Measurements from ENCODE around the gene B4GALT1. TPM values are rescaled to one million over a fixed set of nuclear protein-coding genes. Genes with fewer than 3 reads are reported as not detected.
A peak's percentile ranks its signal among the peaks of the same experiment; 100 is the strongest.

The B4GALT1 gene
- total RNA-seq, 4 donors from 2014 or later, result 88.3 to 119 (median 103) TPM

- TF ChIP-seq POLR2A (IDR thresholded peaks at IDR 0.05) (no peak), CTCF (IDR thresholded peaks at IDR 0.05) (no peak)
- Histone ChIP-seq H3K4me1 (peaks cover 25 to 27% of the 10 kb centered on the region in 2 donors), H3K4me3 (replicated peaks in 1 of 3) (no peak overlapping the region), H3K36me3 (no peaks in the 10 kb centered on the region), H3K27ac (peak overlapping the region in 1 of 3 donors; percentile 45), H3K27me3 (no peaks in the 10 kb centered on the region), H3K9me3 (no peaks in the 10 kb centered on the region)
- intact Hi-C loops (cut with DNase I), result no loop called here
- peak; percentile 53 to 70 for DNase-seq
- WGBS, 2 donors, result 38 to 42% methylated on average over 7 of the region's 7 CpGs
These were observed 20.5 kb upstream of the B4GALT1 start for GRCh38 chr9:33187519-33188218.

GRCh38 chr9:33186457-33187168 lies 19.5 kb upstream of the B4GALT1 start:
- WGBS, 2 donors, result 61 to 63% methylated on average over 3 of the region's 3 CpGs
- no peak overlapping the region for H3K4me3 ChIP-seq (replicated peaks in 1 of 3)
- peak overlapping the region in 1 of 3 donors; percentile 45 for H3K27ac ChIP-seq
- no peak for DNase-seq
- intact Hi-C loops (cut with DNase I), result no loop called here
- no peaks in the 10 kb centered on the region for H3K9me3 ChIP-seq
- no peaks in the 10 kb centered on the region for H3K27me3 ChIP-seq
- no peaks in the 10 kb centered on the region for H3K36me3 ChIP-seq
- TF ChIP-seq POLR2A (IDR thresholded peaks at IDR 0.05) (no peak), CTCF (IDR thresholded peaks at IDR 0.05) (no peak)
- peaks cover 25 to 28% of the 10 kb centered on the region in 2 donors for H3K4me1 ChIP-seq

- H3K36me3 ChIP-seq, result no peaks in the 10 kb centered on the region
- peak overlapping the region in 2 of 3 donors; percentile 11 to 23 for H3K27ac ChIP-seq
- no peak overlapping the region for H3K4me3 ChIP-seq (replicated peaks in 1 of 3)
- no peaks in the 10 kb centered on the region for H3K27me3 ChIP-seq
- H3K9me3 ChIP-seq, result no peaks in the 10 kb centered on the region
- 58 to 64% methylated on average over 5 of the region's 5 CpGs for WGBS, 2 donors
- peak; percentile 40 to 75 for DNase-seq
- TF ChIP-seq CTCF (IDR thresholded peaks at IDR 0.05) (peak in 2 of 6 experiments; percentile 21 to 22), POLR2A (IDR thresholded peaks at IDR 0.05) (no peak)
- intact Hi-C loops (cut with DNase I), result no loop called here
- H3K4me1 ChIP-seq, result peaks cover 25 to 32% of the 10 kb centered on the region in 2 donors
These were observed 18.7 kb upstream of the B4GALT1 start for GRCh38 chr9:33185858-33186257.

- TF ChIP-seq CTCF (IDR thresholded peaks at IDR 0.05) (no peak), POLR2A (IDR thresholded peaks at IDR 0.05) (no peak)
- no peak for DNase-seq
- no peaks in the 10 kb centered on the region for H3K27me3 ChIP-seq
- 78 to 88% methylated on average over 11 of the region's 11 CpGs for WGBS, 2 donors
- intact Hi-C loops (cut with DNase I), result no loop called here
- H3K4me1 ChIP-seq, result peaks cover 25 to 32% of the 10 kb centered on the region in 2 donors
- H3K27ac ChIP-seq, result peak overlapping the region in 1 of 3 donors; percentile 23
- no peaks in the 10 kb centered on the region for H3K9me3 ChIP-seq
- H3K4me3 ChIP-seq (replicated peaks in 1 of 3), result no peak overlapping the region
- no peaks in the 10 kb centered on the region for H3K36me3 ChIP-seq
These were observed 18.3 kb upstream of the B4GALT1 start for GRCh38 chr9:33185406-33185805.

- DNase-seq, result no peak
- no peak for TF ChIP-seq POLR2A (IDR thresholded peaks at IDR 0.05)
- TF ChIP-seq CTCF (IDR thresholded peaks at IDR 0.05), result no peak
- H3K27me3 ChIP-seq, result no peaks in the 10 kb centered on the region
- no peak overlapping the region for H3K27ac ChIP-seq
- intact Hi-C loops (cut with DNase I), result no loop called here
- no peaks in the 10 kb centered on the region for H3K36me3 ChIP-seq
- H3K9me3 ChIP-seq, result no peaks in the 10 kb centered on the region
- WGBS, 2 donors, result 62 to 74% methylated on average over 2 of the region's 2 CpGs
- no peak overlapping the region for H3K4me3 ChIP-seq (replicated peaks in 1 of 3)
- H3K4me1 ChIP-seq, result peaks cover 25 to 32% of the 10 kb centered on the region in 2 donors
These were observed 17.8 kb upstream of the B4GALT1 start for GRCh38 chr9:33184963-33185362.

All from thyroid gland (tissue), 4 donors.